ENCODE data around the gene KRTAP7-1.

Gene KRTAP7-1, protein sequence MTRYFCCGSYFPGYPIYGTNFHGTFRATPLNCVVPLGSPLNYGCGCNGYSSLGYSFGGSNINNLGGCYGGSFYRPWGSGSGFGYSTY

DNA sequence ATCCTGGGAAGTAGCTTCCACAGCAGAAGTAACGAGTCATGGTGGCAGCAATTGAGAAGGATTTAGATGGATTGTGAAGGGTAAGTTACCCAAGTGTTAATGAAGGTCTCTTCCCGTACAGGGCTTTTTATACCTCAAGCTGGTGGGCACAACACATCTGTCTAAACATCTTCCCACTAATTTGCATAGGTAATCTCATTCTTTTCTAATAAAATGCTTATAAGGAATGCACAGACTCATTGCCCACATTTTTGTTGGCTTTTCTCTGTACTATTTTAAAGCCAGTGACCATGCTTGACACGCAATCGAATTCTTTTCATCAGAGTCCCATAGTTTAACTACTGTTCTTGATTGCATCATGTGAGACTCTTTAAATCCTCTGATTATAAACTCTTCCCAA, at the start of gene KRTAP7-1:
Gene KRTAP7-1 (minus strand): TSS at position 101 of the 400 bp plus-strand sequence. CDS start 61 bp downstream, at position 40.
- peak; percentile 7 for DNase-seq

GRCh38 chr21:30874526-30874925, 45.0 kb upstream of the KRTAP7-1 start:
- DNase-seq, result no peak

DNA sequence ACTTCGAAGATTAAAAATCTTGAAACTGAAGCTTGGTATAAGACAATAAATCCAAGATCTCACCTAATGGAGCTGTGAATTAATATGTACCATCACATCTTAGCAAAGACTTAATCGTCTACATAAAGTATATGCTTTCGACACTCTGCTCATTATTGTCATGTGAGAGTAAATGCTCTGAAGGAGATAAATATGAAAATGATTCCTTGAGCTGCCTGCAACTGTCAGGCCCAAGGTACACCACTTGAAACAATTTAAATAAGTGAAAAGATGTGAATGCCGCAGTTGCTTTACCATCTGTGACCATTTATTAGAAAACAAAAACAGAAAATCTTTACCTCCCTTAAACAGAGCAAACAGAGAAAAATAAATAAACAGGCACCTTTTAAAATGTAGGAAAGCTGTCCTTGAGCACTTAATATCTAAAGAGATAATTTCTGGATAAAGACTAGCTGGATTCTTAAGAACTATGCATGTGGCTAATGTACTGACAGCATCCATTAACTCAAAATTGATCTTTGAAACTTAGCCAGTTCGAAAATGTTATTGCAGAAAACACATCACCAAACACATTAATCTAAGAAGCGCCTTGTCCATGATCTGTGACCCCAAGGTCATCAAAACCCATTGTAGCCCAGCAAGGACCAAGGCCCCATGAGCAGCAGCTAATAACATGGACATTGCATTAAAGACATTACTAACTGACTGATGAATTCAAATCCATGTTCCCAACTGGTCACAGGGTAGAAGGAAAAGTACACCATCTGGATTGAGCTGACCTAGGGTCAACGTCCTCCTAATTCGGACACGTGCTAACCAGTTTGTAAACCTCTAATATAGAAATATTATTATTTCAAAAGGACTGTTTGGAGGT, 18.3 kb upstream of the KRTAP7-1 start:
- no peak for DNase-seq

DNA sequence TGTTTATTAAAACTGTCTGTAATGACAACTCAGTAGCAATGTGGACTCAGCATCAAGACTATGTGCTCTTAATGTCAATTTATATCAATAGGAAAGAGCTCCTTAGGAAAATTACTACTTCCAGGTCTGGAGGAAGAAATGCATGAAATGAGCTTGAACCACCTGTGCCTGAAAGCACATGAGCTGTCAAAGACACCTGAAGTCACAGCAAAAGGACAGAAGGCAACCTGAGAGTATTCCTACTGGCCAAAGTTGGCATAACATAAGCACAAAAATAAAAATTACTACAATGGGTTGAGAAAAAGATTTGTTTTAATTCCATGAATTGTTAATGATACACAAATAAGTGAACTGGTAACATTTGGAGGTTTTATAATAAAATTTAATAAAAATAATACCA, 13.4 kb upstream of the KRTAP7-1 start:
- no peak for DNase-seq

DNA sequence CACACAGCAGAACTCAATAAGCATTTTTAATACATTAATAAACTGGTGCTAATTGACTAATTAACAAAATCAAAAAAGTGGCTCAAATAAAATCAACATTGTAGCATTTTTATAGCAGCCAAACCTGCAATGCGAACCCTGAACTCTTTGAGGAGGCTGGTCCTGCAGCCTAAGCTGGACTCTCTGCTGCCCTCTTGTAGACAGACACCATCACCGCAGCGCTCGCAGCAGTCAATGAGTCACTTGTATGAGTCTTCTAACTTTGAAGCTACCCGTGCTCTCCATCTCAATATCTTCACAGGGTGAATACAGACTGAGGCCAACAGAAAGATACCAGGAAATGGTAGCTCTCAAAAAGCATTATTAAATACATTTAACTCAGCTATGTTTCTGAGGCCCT, 9.7 kb upstream of the KRTAP7-1 start:
- DNase-seq, result peak; percentile 3

GRCh38 chr21:30838536-30838935, 9.0 kb upstream of the KRTAP7-1 start:
- no peak for DNase-seq

DNA sequence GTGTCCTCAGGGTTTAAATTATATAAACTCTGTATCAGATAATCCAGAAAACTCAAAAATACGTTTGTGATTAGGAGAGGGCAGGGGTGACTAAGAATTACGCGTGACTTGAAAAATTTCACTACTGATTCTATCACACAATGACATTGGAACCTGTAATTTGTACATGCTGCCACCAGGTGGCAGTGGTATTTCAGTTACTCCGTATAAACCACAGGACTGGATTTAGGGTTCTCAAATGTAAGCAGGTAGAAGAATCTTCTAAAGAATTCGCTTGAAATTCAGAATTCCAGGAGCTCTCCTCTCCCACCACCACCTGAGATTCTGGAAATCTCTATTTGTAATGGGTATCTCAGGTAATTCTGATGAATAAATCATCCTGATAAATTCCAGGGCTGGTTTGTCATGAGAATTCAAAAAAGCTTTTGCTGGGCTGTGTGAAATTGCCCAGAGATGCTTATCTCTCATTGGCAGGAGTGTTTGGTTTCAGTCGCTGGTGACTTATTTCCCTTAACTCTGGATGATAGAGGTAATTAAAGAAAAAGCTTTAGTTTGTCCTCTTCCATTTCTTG, 1.7 kb upstream of the KRTAP7-1 start:
- DNase-seq, result no peak

DNA sequence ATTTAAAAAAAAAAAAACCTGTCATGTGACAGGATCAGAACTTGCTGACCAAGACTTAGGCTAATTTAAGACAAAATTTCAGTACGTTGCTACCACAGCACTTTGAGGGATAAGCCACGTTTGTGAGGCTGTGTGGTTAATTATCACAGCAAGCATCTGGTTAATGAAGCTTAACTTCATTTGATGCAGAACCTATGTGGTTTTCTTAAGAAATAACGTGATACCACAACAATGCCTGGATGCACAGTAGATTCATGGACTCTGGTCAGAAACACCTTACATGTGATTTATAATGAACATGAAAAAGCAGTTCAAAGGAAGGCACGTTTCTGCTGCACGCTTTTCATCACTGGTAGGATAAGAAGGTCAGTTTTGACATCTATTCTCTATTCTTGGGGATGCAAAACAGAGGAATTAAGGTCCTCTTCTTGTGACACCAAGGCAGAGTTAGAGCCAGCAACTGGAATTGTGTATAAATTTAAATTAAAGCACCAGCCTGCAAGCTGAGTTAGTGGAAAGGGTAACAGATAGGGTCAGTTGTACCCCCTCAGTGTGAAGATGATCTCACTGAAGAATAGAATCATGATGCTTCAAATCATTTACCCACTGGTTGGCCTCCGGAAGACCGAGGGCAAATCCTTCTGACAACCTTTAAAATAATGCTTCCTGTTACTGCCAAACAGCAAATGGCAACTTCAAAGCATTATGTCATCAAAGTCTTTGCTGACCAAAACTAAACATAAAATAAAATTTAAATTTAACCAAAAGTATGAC, 10.5 kb downstream of the KRTAP7-1 start:
- DNase-seq, result no peak

GRCh38 chr21:30813174-30813573, 16.4 kb downstream of the KRTAP7-1 start, which contains the start of gene KRTAP8-1:
Gene KRTAP8-1, minus strand, starts transcription at chr21:30813274. Its CDS starts 54 bp downstream, at chr21:30813220.
- no peak for DNase-seq

DNA sequence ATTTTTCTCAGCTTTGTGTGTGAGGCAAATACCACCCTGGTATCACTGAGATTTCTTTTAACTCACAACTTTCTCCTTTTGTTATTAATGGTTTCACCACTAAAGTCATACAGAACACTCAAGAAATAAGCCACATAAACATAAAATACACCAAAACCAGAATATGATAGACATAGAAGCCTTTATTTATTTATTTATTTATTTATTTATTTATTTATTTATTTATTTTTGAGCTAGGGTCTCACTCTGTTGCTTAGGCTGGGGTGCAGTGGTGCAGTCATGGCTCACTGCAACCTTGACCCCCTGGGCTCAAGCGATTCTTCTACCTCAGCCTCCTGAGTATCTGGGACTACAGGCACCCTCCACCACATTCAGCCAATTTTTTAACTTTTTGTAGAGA, 29.0 kb downstream of the KRTAP7-1 start:
- DNase-seq, result no peak

DNA sequence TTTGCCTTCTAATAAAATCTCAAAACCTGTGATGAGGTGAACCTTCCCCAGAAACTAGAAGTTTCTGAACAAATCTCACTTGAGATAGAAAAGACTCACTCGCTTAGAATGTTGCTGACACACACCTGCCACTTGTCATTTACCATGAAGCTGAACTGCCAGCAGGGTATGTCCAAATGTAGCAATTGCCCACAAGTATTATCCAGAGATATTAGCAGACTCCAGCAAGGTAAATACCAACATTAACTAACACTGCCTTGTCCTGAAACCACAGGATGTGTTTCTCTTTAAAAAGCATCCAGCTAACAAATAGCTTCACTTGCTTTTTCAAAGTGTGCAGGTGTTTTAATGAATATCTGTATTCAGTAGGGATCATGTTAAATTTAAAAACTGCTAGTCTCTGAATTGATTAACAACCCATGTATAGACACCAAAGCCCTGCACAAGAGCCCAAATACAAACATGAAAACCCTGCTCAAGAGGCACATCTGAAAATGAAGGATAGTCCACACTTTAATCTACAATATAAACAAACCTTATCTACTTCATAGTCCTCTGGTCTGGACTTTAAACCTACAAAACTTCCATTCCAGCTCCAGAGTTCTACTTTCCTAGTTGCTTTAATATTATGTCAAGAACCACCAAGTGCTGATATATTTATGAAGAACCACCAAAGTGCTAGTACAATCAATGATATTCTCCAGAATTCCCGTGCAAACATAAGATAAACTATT, 35.8 kb downstream of the KRTAP7-1 start:
- DNase-seq, result no peak

DNA sequence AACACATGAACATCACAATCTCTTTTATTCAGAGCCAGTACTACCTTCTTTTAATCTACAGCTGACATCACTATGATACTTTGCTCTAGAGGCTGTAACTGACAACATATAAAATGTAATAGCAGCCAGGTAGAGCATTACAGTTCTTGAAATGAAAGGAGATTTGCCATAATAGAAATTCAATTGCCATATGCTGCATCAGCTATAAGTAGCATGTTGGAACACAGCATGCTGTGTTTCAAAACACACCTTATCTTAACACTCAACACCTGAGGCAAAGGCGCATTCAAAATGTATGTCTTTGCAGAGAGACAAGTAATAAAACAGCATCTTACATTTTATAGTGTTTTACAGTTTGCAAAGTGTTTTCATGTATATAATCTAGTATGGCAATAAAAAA, 50.3 kb downstream of the KRTAP7-1 start:
- no peak for DNase-seq
